Upper lobe of left lung (tissue), 4 donors: ENCODE data around the gene AVPI1.

Source experiments
- CTCF ChIP-seq, 6 experiments: fragments of 450-650 bp in 4 of 6; fragments of 200-600 bp in 2 of 6; sonication (generic) in 2 of 6; IDR thresholded peaks; one replicate each; pipeline ENCODE4 v1.5.1; 2016 to 2019; ENCODE audit warnings: antibody characterized with exemption in 6 of 6
- EP300 ChIP-seq, 4 donors: sonication (generic); formaldehyde crosslinking; IDR thresholded peaks; one replicate each; pipeline ENCODE4 v1.5.1; 2017; ENCODE audit warnings: antibody characterized with exemption in 4 of 4, control low read depth in 2 of 4
- POLR2A ChIP-seq, 4 donors: fragments of 450-650 bp; IDR thresholded peaks; one replicate each; pipeline ENCODE4 v1.5.1; 2016 to 2017; ENCODE audit warnings: antibody characterized with exemption in 4 of 4, mild to moderate bottlenecking in 2 of 4
- POLR2AphosphoS5 ChIP-seq, 2 donors: sonication (generic); formaldehyde crosslinking; IDR thresholded peaks; one replicate each; pipeline ENCODE4 v1.5.1; 2017; ENCODE audit warnings: antibody characterized with exemption in 2 of 2

GRCh38 chr10:97686962-97687784 lies at the start of gene AVPI1:
- TF ChIP-seq POLR2A (IDR thresholded peaks at IDR 0.05), result peak in 3 of 4 donors; percentile 96 to 99 (median 98)
- TF ChIP-seq CTCF (IDR thresholded peaks at IDR 0.05), result peak in 1 of 6 experiments; percentile 36
- peak; percentile 82 to 99 for TF ChIP-seq POLR2AphosphoS5 (IDR thresholded peaks at IDR 0.05)
- TF ChIP-seq EP300 (IDR thresholded peaks at IDR 0.05), result peak in 2 of 4 donors; percentile 75 to 97
